HCT116 (cell line): ENCODE data around the gene C21orf91. TPM values are rescaled to one million over a fixed set of nuclear protein-coding genes. Genes with fewer than 3 reads are reported as not detected.

Experiments used
- ATAC-seq: fragments of 200-7000 bp; cut with Tn5 transposase; 2 replicates; pipeline ENCODE4 v1.9.1; 2020; ENCODE audit warnings: mild to moderate bottlenecking, moderate library complexity
- BruUV-seq: library from RNA; stranded (reverse); fragments of 400-500 nt; replicated peaks from 2 replicates; lab custom pipeline; 2021; lab: Mats Ljungman, UMichigan
- CTCF ChIA-PET: fragments of 300-600 bp; sonication (Branson Sonifier 250); formaldehyde crosslinking; loops from one replicate; lab custom pipeline; 2021; ENCODE audit warnings: antibody characterized with exemption; lab: Charles Lee
- POLR2A ChIA-PET: fragments of 300-600, 350-600 bp; sonication (Branson Sonifier 250); formaldehyde crosslinking; loops from one replicate; lab custom pipeline; 2021; ENCODE audit warnings: antibody characterized with exemption; lab: Charles Lee
- RAD21 ChIA-PET, 2 experiments: fragments of 300-600 bp; sonication (Branson Sonifier 250); formaldehyde crosslinking; loops; one replicate each; lab custom pipeline; 2023; ENCODE audit warnings: low total read pairs in 2 of 2; ENCODE audit not compliant: uncharacterized antibody in 2 of 2, unreplicated experiment in 2 of 2, low non-redundant PET in 1 of 2; lab: Charles Lee
- DNase-seq: peaks from one replicate; pipeline ENCODE4 v3.0.0-alpha.2; 2010; ENCODE audit warnings: low read depth, low spot score
- H2AFZ ChIP-seq: fragments of 200-600 bp; shearing (Covaris generic), sonication (generic); 2 replicates; pipeline ENCODE4 v1.6.1; 2017; ENCODE audit warnings: low read depth, mixed run types, mixed read lengths, antibody characterized with exemption, low read length; ENCODE audit not compliant: poor library complexity, severe bottlenecking
- H3K27ac ChIP-seq: 2 replicates; pipeline ENCODE4 v1.5.1; 2012; ENCODE audit warnings: low read depth, low read length
- H3K27me3 ChIP-seq: fragments of 200-600 bp; sonication (generic); 2 replicates; pipeline ENCODE4 v1.6.1; 2016; ENCODE audit warnings: mixed run types, low read length, mixed read lengths; ENCODE audit not compliant: insufficient read depth
- H3K36me3 ChIP-seq, 2 experiments: fragments of 200-500 bp in 1 of 2; fragments of 200-600 bp in 1 of 2; sonication (Bioruptor generic) in 1 of 2; sonication (generic) in 1 of 2; 2 replicates each; pipeline versions ENCODE4 v1.5.1 to v1.6.1; 2014 to 2016; ENCODE audit warnings: low read length in 2 of 2, inconsistent platforms in 1 of 2, mixed read lengths in 1 of 2, mixed run types in 1 of 2; ENCODE audit not compliant: insufficient read depth in 2 of 2, control insufficient read depth in 1 of 2
- H3K4me1 ChIP-seq, 2 experiments: fragments of 200-600 bp in 1 of 2; sonication (generic) in 1 of 2; 2 replicates each; pipeline versions ENCODE4 v1.5.1 to v1.6.1; 2012 to 2017; ENCODE audit warnings: low read length in 2 of 2, inconsistent platforms in 1 of 2, mild to moderate bottlenecking in 1 of 2, mixed read lengths in 1 of 2, mixed run types in 1 of 2, moderate library complexity in 1 of 2; ENCODE audit not compliant: insufficient read depth in 2 of 2, control insufficient read depth in 1 of 2
- H3K4me2 ChIP-seq: fragments of 200-600 bp; sonication (generic); 2 replicates; pipeline ENCODE4 v1.6.1; 2017; ENCODE audit warnings: mixed run types, low read length, mixed read lengths
- H3K4me3 ChIP-seq, 2 experiments: fragments of 200-600 bp in 1 of 2; sonication (generic) in 1 of 2; replicated peaks in 1 of 2; 2 replicates each; pipeline ENCODE4 v1.5.1; 2011 to 2016; ENCODE audit warnings: low read length in 2 of 2, control low read depth in 1 of 2, low read depth in 1 of 2, mild to moderate bottlenecking in 1 of 2, mixed read lengths in 1 of 2, mixed run types in 1 of 2
- H3K79me2 ChIP-seq: fragments of 200-600 bp; sonication (generic); 2 replicates; pipeline ENCODE4 v1.6.1; 2017; ENCODE audit warnings: mild to moderate bottlenecking, mixed run types, low read length, moderate library complexity, mixed read lengths; ENCODE audit not compliant: insufficient read depth
- H3K9ac ChIP-seq: fragments of 200-600 bp; sonication (generic); 2 replicates; pipeline ENCODE4 v1.6.1; 2016; ENCODE audit warnings: low read length, mixed read lengths
- H3K9me2 ChIP-seq: fragments of 200-600 bp; sonication (generic), shearing (Covaris generic); 2 replicates; pipeline ENCODE4 v1.6.1; 2017; ENCODE audit warnings: mixed run types, mild to moderate bottlenecking, moderate library complexity; ENCODE audit not compliant: insufficient read depth
- H3K9me3 ChIP-seq, 2 experiments: fragments of 200-500 bp in 1 of 2; fragments of 200-600 bp in 1 of 2; sonication (Bioruptor generic) in 1 of 2; sonication (generic) in 1 of 2; 2 replicates each; pipeline ENCODE4 v1.6.1; 2014 to 2017; ENCODE audit warnings: low read length in 2 of 2, mixed read lengths in 2 of 2, inconsistent platforms in 1 of 2, low read depth in 1 of 2, mild to moderate bottlenecking in 1 of 2, mixed run types in 1 of 2, moderate library complexity in 1 of 2; ENCODE audit not compliant: control insufficient read depth in 1 of 2, insufficient read depth in 1 of 2
- H4K20me1 ChIP-seq: fragments of 200-600 bp; sonication (generic), shearing (Covaris generic); 2 replicates; pipeline ENCODE4 v1.6.1; 2017; ENCODE audit warnings: mixed run types, mild to moderate bottlenecking, moderate library complexity; ENCODE audit not compliant: insufficient read depth
- CEBPB ChIP-seq: IDR thresholded peaks from 2 replicates; pipeline ENCODE4 v1.6.1; 2012; ENCODE audit warnings: low read depth
- CTCF ChIP-seq, 3 experiments: fragments of 200-600 bp in 1 of 3; sonication (generic) in 1 of 3; IDR thresholded peaks in 2 of 3; conservative IDR thresholded peaks in 1 of 3; 2 replicates each; pipeline ENCODE4 v1.5.1; 2012 to 2017; ENCODE audit warnings: low read depth in 2 of 3, low read length in 2 of 3, antibody characterized with exemption in 1 of 3, borderline replicate concordance in 1 of 3, control low read depth in 1 of 3, mild to moderate bottlenecking in 1 of 3, mixed read lengths in 1 of 3, mixed run types in 1 of 3, moderate library complexity in 1 of 3; ENCODE audit not compliant: insufficient read depth in 1 of 3
- EGR1 ChIP-seq: IDR thresholded peaks from 2 replicates; pipeline ENCODE4 v1.6.1; 2012; ENCODE audit warnings: low read depth
- EZH2phosphoT487 ChIP-seq: fragments of 200-600 bp; IDR thresholded peaks from 2 replicates; pipeline ENCODE4 v1.6.1; 2018; ENCODE audit warnings: antibody characterized with exemption, borderline replicate concordance
- RAD21 ChIP-seq: IDR thresholded peaks from 2 replicates; pipeline ENCODE4 v1.6.1; 2012; ENCODE audit warnings: low read depth, mild to moderate bottlenecking
- REST ChIP-seq: IDR thresholded peaks from 2 replicates; pipeline ENCODE4 v1.6.1; 2012; ENCODE audit warnings: low read depth
- SP1 ChIP-seq: IDR thresholded peaks from 2 replicates; pipeline ENCODE4 v1.6.1; 2012; ENCODE audit warnings: low read depth
- intact Hi-C: fragments of 100-400 bp; cut with micrococcal nuclease; formaldehyde crosslinking; loops from 2 replicates; pipeline ENCODE4 v1.10.0; 2022
- total RNA-seq: library from RNA; stranded (reverse); gene quantifications from one replicate; pipeline ENCODE4 v1.2.1, GENCODE V29; 2021; ENCODE audit not compliant: unreplicated experiment

The C21orf91 gene
- total RNA-seq, 1 experiment from 2014 or later = 17.7 TPM

- TF ChIP-seq SP1 (no peak), REST (no peak), EGR1 (no peak)
Measured at GRCh38 chr21:17796503-17796902, 22.7 kb downstream of the C21orf91 start (continued).

DNA sequence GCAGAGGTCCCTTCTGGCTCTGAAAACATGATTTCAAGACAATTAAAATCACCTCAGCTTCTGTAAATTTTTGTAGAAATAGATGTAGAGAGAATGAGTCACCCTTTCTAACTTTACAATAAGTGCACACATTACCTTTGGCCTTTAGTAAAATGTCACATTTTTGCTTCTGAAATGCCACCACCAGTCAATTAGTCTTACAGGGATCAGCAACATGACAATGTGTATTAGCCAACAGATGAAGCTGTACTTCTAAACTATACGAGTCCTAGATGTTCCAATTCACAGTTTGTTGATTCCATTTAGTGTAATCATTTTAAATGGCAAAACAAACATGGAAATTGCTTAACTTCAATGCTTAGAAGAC, 23.1 kb downstream of the C21orf91 start:
- Histone ChIP-seq H3K4me1 (no peaks in the 10 kb centered on the region), H3K79me2 (peaks cover 5% of the 10 kb centered on the region; the same call in 1 of the 2 replicates), H4K20me1 (no peaks in the 10 kb centered on the region), H2AFZ (no peak overlapping the region), H3K9me3 (no peaks in the 10 kb centered on the region), H3K4me3 (no peak overlapping the region), H3K27ac (no peak overlapping the region), H3K27me3 (no peaks in the 10 kb centered on the region), H3K4me2 (no peak overlapping the region), H3K9ac (no peak overlapping the region), H3K36me3 (peaks cover 0 to 13% of the 10 kb centered on the region in 2 experiments; a peak in 2 of 4 replicates), H3K9me2 (no peaks in the 10 kb centered on the region)
- POLR2A ChIA-PET = no interaction called here
- DNase-seq (no peak), ATAC-seq (no peak)
- CTCF ChIA-PET = no interaction called here
- TF ChIP-seq RAD21 (no peak), CTCF (IDR thresholded peaks at IDR 0.05 in 2 of 3, conservative IDR thresholded peaks at IDR 0.05 in 1 of 3; ENCODE audit: borderline replicate concordance in 1 of 3, insufficient read depth in 1 of 3, low read depth in 2 of 3, low read length in 2 of 3) (no peak), EZH2phosphoT487 (no peak), CEBPB (no peak)
- RAD21 ChIA-PET = no interaction called here
- intact Hi-C loops = no loop called here
- BruUV-seq = no TSS peak
